Stimulated activated CD4-positive, alpha-beta T cell treated with anti-CD3 and anti-CD28 coated beads, Interleukin-4, amount 100 ng/mL, for 1 hour (primary cell): ENCODE measurements around the gene PIGR.

Experiments
- DNase-seq: peaks from one replicate; pipeline ENCODE4 v3.0.0-alpha.2; 2020

PIGR gene

GRCh38 chr1:206909161-206909882 lies 36.9 kb downstream of the PIGR start:
- DNase-seq, result peak; percentile 61

GRCh38 chr1:206908038-206908437 lies 38.2 kb downstream of the PIGR start:
- no peak for DNase-seq

GRCh38 chr1:206907304-206907991 lies 38.8 kb downstream of the PIGR start:
- no peak for DNase-seq

GRCh38 chr1:206905295-206906164 lies 40.7 kb downstream of the PIGR start:
- DNase-seq, result peak; percentile 50

- no peak for DNase-seq
These were observed 41.7 kb downstream of the PIGR start for GRCh38 chr1:206904423-206905142.

- no peak for DNase-seq
These were observed 42.6 kb downstream of the PIGR start for GRCh38 chr1:206903687-206904086.

- no peak for DNase-seq
These were observed 43.6 kb downstream of the PIGR start for GRCh38 chr1:206902702-206903101.

GRCh38 chr1:206901944-206902343 lies 44.3 kb downstream of the PIGR start:
- no peak for DNase-seq

GRCh38 chr1:206900149-206900548 lies 46.1 kb downstream of the PIGR start:
- no peak for DNase-seq

- no peak for DNase-seq
These were observed 46.5 kb downstream of the PIGR start for GRCh38 chr1:206899717-206900116.

- no peak for DNase-seq
These were observed 47.3 kb downstream of the PIGR start for GRCh38 chr1:206898915-206899431.

- no peak for DNase-seq
These were observed 48.0 kb downstream of the PIGR start for GRCh38 chr1:206898089-206898914.

GRCh38 chr1:206897175-206897574 lies 49.1 kb downstream of the PIGR start, which contains the start of gene IL24:
Gene IL24, plus strand, starts transcription at chr1:206897443. Its CDS starts 390 bp downstream, at chr1:206897833.
- peak; percentile 33 for DNase-seq

GRCh38 chr1:206896261-206896660 lies 50.0 kb downstream of the PIGR start:
- DNase-seq, result no peak

GRCh38 chr1:206895837-206896242 lies 50.4 kb downstream of the PIGR start:
- DNase-seq, result no peak

GRCh38 chr1:206895325-206895724 lies 50.9 kb downstream of the PIGR start:
- no peak for DNase-seq

GRCh38 chr1:206893380-206893779 lies 52.9 kb downstream of the PIGR start:
- no peak for DNase-seq

GRCh38 chr1:206892351-206892984 lies 53.8 kb downstream of the PIGR start:
- no peak for DNase-seq

- no peak for DNase-seq
These were observed 54.9 kb downstream of the PIGR start for GRCh38 chr1:206891412-206891811.

GRCh38 chr1:206890125-206891060 lies 55.9 kb downstream of the PIGR start:
- no peak for DNase-seq
